Activated T-helper 9 cell treated with anti-CD3 and anti-CD28 coated beads, Interleukin-2, amount 50 U/mL, for 16 hours (primary cell): ENCODE data around the gene COL27A1.
A peak's percentile ranks its signal among the peaks of the same experiment; 100 is the strongest.
"Not testable (repeated sequence)": the region's sequence is repeated elsewhere in the genome, so short reads cannot be mapped to it uniquely, and the experiment has no call there.

Source experiments
- DNase-seq: peaks from one replicate; pipeline ENCODE4 v3.0.0-alpha.2; 2020; ENCODE audit warnings: low read depth

COL27A1 gene

GRCh38 chr9:114324492-114324891 is 169.2 kb downstream of the COL27A1 start:
- DNase-seq = no peak

DNA sequence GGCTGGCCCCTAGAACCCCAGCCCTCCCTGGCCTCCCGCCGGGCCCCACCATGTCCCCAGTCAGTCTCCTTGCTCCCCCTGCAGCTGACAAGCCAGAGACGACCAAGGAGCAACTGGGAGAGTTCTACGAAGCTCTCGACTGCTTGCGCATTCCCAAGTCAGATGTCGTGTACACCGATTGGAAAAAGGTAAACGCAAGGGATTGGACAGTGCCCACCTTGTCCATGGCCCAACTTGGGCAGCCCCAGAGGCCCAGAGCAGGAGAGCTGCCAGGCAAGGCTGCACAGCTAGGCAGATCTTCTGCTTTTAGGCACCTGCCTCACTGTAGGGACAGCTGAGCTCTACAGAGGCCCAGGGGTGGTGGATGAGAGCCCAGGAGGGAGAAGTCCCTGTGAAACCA is 169.6 kb downstream of the COL27A1 start:
- DNase-seq = not testable (repeated sequence)

DNA sequence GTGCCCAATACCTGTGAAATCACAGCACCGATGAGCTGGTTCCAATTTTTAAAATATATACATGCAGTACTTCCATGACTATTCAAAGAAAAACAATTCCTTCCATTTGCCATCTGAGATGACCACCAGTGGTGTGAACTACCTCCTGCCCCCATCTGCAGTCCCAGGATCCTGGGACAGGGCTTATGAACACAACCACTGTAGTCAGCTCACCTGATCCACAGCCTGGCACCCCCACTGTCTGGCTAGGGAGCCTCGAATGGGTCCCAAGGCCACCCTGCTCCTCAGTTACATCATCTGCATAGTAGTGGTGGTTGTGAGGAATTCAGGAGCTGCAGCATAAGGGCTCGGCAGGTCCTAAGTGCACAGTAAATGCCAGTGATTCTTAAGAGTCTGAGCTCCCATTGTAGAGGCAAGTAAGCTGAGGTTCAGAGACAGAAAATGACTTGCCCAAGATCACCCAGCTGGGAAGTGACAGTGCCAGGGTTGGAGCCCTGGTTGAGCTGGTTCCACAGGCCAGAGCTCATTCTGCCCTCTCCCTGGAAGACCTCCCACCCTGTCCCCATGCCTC is 170.4 kb downstream of the COL27A1 start:
- not testable (repeated sequence) for DNase-seq

DNA sequence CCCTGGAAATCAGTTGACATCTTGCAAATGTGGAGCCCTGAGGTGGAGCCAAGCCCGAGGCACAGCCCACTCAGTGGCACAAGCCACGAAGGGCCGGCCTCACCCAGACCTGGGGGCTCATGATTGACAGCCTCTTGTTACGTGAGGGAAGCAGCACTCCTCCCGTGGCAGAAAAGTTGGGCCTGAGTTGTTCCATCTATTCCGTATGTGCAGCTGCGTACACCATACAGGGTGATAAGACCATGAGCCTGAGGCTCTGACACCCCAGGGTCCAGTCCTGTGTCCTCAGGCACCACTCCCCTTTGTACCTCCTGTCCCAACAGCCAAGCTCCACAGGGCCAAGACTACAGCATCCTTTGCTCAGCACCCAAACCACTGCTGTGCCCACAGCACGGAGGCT is 172.4 kb downstream of the COL27A1 start:
- DNase-seq = no peak

DNA sequence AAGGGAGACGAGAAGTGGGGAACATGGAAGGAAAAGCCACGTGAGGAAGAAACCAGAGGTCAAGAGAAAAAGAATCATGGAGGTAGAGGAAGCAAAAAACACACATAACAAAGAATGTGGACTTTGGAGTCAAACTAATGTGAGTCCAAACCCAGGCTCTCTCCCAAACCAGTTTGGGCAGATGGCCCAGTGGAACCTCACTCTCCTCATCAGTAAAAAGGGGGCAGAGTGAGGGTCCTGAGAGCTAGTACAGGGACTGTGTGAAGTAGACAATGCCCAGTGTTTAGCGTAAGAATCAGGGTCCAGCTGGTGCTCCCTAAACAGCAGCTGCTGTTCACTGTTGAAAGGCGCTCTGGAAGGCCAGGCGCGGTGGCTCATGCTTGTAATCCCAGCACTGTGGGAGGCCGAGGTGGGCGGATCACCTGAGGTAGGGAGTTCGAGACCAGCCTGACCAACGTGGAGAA is 173.1 kb downstream of the COL27A1 start:
- DNase-seq = not testable (repeated sequence)

DNA sequence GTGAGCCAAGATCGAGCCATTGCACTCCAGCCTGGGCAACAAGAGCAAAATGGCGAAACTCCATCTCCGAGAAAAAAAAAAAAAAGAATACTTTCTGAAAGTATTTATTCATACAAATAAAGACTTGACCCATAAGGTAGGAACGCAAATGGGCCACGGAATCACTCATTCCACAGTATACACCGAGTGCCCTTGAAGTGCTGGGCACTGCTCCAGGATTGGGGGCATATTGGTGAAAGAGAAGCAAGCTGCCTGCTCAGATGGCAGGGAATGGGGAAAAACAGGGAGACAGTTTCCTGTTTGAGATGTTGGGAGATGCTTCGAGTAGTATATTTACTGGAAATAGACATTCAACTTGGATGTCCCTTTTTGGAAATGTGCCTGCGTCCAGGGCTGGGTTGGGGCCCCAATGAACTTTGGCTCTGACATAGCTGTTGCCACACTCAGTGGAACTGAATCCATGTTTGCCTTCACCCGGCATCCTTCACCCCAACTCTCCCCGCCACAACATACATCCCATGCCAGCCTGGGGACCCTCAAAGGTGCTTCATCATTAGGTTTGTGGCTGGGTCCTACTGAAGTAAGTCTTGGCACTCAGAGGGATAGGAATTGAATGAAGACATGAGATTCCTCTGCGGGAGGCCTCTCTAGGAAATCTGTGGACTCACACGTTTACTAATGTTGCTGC is 173.7 kb downstream of the COL27A1 start:
- DNase-seq = not testable (repeated sequence)

GRCh38 chr9:114329625-114330022 is 174.3 kb downstream of the COL27A1 start, which contains the start of gene ORM2:
ORM2 (plus strand) TSS chr9:114329869; CDS start chr9:114329905, 36 bp downstream.
- DNase-seq = not testable (repeated sequence)

- no peak for DNase-seq
Measured at GRCh38 chr9:114330636-114331035, 175.3 kb downstream of the COL27A1 start.

DNA sequence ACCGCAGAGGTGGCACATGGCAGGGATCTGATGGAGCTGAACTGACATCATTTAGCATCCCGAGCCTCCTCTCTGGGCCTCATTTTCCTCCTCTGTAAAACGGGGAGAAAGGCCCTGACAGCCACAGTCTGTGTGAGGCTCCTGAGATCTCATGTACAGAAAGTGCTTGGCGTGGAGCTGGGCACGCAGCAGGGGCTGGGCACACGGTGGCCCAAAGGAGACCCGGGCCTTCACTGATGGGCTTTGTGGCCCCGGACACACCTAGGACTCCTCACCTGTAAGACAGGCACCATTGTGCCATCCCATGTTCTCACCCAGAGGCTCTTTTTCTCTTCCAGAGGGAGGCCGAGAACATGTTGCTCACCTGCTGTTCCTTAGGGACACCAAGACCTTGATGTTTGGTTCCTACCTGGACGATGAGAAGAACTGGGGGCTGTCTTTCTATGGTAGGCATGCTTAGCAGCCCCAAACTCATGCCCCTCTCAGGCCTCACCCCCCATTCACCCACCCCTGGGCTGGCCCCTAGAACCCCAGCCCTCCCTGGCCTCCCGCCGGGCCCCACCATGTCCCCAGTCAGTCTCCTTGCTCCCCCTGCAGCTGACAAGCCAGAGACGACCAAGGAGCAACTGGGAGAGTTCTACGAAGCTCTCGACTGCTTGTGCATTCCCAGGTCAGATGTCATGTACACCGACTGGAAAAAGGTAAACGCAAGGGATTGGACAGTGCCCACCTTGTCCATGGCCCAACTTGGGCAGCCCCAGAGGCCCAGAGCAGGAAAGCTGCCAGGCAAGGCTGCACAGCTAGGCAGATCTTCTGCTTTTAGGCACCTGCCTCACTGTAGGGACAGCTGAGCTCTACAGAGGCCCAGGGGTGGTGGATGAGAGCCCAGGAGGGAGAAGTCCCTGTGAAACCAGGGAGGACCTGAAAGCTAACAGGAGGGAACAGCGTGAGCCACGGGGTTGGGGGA is 176.2 kb downstream of the COL27A1 start:
- not testable (repeated sequence) for DNase-seq

GRCh38 chr9:114332474-114333040 is 177.2 kb downstream of the COL27A1 start:
- not testable (repeated sequence) for DNase-seq

GRCh38 chr9:114333718-114334117 is 178.4 kb downstream of the COL27A1 start:
- DNase-seq = not testable (repeated sequence)

DNA sequence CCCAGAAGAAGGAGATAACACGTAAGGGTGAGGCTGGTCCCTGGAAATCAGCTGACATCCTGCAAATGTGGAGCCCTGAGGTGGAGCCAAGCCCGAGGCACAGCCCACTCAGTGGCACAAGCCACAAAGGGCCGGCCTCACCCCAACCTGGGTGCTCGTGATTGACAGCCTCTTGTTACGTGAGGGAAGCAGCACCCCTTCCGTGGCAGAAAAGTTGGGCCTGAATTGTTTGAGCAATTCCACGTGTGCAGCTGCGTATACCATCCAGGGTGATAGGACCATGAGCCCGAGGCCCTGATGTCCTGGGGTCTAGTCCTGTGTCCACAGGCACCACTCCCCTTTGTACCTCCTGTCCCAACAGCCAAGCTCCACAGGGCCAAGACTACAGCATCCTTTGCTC is 179.2 kb downstream of the COL27A1 start:
- no peak for DNase-seq

- DNase-seq = no peak
Measured at GRCh38 chr9:114335745-114336144, 180.4 kb downstream of the COL27A1 start.

DNA sequence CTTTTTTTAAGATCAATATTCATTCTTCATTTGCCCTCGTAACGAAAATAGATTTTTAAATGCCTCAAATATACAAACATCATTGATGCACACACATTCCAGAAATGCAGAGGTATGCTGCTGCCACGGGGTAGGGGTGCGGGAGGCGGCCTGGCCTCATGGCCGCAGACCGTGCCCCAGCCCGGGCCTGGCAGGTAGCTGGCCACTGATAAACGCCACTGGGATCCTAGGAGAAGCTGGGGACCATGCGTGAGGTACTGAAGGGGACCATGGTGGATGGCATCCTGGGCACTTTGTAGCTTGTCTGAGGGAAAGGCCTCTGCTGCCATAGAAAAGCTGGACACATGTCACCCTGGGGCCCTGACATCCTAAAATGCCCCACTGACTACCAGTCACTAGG is 180.8 kb downstream of the COL27A1 start:
- no peak for DNase-seq

DNA sequence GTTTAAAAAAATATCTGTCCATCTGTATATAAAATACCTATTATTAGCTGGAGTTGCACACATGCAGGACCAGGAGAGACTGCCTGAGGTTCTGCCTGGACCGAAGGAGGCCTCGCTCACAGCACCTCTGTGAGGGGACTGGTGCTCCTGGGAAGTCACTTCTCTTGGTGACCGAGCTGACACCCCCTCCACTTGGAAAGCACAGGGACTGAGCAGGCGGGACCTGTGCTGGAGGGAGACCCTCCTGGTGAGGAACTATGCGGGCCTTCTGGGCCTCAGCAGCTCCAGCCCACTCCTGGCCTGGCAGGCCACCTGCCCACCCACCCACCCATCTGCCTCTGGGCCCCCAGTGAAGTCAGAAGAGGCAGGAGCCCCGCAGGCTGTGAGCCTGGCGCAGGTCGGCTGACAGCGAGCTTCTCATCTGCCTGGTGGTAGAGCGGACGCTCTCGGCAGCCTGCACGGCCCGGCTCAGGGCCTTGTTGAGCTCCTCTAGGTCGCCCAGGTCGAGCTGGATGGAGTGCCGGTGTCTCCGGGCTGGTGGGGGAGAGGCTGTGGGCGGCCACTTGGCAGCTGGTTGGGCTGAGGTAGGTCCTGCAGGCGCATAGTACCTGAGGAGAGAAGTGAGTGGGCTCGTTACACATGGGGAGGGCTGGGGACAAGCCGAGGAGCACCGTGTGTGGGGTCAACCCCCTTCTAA is 181.5 kb downstream of the COL27A1 start:
- DNase-seq = no peak

DNA sequence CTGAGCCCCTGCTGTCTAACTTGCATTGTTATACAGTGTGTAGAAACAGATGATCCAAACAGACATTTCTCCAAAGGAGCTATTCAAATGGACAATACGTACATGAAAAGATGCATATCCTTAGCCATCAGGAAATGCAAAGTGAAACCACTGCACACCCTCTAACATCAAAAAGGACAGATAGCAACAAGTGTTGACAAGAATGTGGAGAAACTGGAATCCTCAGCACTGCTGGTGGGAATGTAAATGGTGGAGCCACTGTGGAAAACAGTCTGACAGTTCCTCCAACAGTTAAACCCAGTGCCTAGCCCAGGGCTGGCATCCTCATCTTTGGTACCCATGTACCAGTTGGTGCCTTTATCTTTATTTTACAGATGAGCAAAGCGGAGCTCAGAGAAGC is 182.8 kb downstream of the COL27A1 start:
- no peak for DNase-seq

DNA sequence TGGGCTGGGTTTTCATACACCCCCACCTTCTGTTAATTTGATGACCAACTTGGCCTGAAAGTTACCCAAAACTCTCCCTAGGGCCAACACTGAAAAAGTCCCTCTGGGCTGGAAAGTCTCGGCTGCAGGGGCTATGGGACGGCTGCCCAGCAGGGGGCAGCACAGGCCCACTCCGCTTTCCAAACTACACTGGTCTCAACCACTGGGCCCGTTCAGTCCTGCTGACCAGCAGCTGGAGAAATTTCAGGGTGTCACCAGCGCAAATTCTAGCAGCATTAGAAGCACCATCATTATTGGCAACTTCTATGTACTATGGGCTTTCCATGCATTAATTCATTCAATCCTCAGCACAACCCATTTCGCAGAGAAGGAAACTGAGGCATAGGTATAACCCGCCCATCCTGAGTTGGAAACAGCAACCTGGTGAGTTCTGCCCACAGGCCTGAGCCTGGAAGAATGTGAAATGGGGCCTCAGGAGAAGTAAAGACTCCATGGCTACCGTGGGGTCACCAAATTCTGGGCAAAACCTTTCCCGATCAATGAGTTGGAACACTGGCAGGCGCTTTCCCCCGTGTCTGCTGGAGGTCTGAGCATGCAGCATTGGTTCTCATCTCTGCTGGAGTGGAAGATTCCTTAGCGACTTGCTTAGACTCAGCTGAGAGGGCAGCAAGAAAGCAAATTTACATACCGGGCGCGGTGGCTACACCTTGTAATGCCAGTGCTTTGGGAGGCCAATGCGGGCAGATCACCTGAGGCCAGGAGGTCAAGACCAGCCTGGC is 184.0 kb downstream of the COL27A1 start:
- DNase-seq = peak; percentile 45

- no peak for DNase-seq
Measured at GRCh38 chr9:114341152-114341830, 186.0 kb downstream of the COL27A1 start.

GRCh38 chr9:114341991-114342390 is 186.7 kb downstream of the COL27A1 start:
- DNase-seq = no peak
